GM19328 (cell line): ENCODE measurements around the gene SIRPG.
"Not testable (repeated sequence)": the region's sequence is repeated elsewhere in the genome, so short reads cannot be mapped to it uniquely, and the experiment has no call there.

ENCODE experiments used
- ATAC-seq: cut with Tn5 transposase; IDR thresholded peaks from one replicate; pipeline ENCODE4 v1.9.1; 2021; ENCODE audit warnings: mild to moderate bottlenecking, moderate library complexity; ENCODE audit not compliant: unreplicated experiment

SIRPG gene

DNA sequence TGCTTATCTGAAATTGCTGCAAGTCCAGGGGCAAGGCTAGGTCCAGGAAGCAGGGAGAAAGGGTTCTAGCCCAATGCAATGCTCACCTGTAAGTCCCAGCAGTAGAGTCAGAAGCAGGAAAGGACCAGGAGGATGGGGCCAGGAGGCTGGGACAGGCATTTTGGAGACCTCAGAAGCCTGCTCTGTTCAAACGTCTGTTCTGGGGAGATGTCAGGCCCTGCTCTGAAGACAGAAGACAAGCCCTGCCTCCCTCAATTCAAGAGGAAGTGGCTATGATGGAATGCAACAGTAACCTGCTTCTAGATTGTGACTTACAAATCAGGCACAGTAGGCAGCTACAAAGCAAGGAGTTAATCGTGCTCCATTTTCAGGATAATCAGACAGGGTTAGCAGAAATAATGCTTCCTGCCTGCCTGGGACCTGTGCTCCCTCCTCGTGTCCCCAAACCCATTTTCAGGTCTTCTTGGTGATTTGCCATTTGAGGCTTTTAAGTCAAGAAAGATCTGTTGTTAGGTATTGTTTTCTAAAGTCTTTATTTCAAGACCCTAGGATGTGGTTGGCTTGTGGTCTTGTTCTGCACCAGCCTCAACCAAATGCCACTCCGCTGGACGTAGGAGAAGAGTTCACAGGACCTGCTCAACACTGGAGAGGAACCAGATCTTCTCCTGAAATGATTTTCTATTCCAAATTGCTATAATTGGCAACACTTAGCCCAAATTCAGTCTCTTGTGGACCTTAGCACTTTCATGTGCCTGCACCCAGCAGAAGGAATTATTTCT, at the start of gene SIRPG:
Gene SIRPG (minus strand): TSS at position 224 of the 779 bp plus-strand sequence. CDS start 65 bp downstream, at position 159.
- no peak for ATAC-seq

DNA sequence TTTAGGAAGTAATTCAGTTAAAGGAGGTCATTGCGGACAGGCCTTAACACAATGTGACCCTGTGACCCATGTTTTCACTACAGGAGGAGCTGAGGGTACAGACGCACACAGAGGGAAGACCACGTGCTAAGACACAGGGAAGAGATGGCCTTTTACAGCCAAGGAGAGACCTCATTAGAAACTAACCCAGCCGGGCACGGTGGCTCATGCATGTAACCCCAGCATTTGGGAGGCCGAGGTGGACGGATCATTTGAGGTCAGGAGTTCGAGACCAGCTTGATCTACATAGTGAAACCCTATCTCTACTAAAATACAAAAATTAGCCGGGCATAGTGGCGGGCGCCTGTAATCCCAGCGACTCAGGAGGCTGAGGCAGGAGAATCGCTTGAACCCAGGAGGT, 49.3 kb upstream of the SIRPG start:
- not testable (repeated sequence) for ATAC-seq

GRCh38 chr20:1706079-1706478, 48.5 kb upstream of the SIRPG start:
- no peak for ATAC-seq

DNA sequence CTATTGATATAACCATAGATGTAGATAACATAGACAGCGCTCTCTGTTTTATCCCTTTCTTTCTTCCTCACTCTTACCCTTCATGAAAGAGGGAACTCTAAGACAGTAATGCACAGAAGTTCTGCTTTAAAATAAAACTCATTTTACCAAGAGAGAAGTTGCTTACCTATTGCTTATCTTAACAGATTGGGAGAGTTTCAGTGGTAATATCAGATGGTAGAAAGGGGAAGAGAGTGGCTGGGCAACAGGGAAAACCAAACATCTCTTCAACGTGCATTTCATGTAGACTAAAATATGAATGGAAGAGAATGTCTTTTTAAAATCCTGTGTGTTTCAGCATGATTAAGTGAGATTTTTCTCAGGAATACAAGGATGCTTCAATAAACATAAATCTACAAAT, 45.3 kb upstream of the SIRPG start:
- ATAC-seq, result no peak

GRCh38 chr20:1702328-1702727, 44.7 kb upstream of the SIRPG start:
- ATAC-seq, result no peak

- no peak for ATAC-seq
Measured at GRCh38 chr20:1700990-1701389, 43.4 kb upstream of the SIRPG start.

- ATAC-seq, result no peak
Measured at GRCh38 chr20:1697592-1697991, 40.0 kb upstream of the SIRPG start.

DNA sequence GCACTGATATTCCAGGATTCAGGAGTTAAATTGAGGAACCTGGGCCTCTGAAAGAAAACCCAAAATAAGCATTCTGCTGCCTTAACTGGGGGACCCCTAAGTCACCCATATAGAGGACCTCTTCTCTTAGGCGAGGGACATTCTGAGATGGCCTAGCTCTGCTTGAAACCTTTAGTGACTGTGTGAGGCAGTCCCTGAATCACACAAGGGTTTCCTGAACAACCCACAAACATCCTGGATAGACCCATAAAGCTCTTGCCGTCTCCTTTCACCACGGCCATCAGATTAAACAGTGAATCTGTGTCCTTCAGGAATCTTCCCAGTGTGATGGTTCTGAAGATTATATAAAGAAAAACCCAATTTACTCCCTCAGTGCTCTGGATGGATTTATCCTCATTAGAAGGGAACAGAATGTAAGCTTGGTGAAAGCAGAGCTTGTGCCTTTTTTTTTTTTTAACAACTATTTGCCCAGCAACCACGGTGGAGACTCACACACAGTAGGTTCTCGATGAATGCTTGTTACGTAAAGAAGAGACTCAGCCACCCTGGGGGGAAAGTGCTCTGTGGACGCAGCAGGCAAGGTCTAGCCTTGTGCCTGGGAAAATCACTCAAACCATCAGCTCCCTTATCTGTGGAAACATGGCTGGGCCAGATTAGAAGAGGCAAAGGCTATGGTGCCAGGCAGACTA, 39.1 kb upstream of the SIRPG start:
- ATAC-seq, result no peak

GRCh38 chr20:1694672-1695071, 37.1 kb upstream of the SIRPG start:
- no peak for ATAC-seq

DNA sequence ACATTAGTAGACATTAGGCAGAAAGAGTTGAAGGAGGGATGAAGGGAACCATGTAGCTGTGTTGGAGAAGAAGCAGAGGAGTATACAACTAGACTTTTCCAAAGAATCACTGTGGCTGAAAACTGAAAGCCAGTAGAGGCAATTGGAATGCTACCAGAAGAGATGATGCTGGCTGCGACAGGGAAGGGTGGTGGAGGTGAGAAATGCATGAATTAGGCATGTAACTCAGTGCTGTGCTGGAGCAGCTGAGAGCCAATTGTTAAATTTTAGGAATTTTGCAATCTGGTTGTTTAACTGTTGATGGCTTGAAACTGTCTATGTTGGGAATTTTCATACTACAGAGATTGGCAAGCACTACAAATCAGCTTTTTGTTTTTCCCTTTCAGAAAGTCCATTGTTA, 35.8 kb upstream of the SIRPG start:
- ATAC-seq, result no peak

DNA sequence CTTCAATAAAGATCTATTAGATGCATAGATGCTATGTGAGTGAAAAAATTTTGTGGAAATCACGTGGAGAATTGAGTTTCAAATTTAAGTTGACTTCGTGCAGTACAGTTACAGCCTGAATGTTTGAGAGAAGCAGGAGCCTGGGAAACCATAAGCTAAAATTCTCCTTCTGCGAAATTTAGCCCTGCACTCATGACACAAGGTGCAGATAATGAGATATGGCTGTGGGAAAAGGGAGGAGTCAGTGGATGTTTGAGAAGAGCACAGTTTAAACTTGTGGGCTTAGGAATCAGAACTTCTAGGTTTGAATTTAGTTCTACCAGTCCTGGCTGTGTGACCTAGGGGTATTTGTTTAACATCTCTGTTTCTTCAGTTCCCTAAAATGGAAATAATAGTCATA, 32.1 kb upstream of the SIRPG start:
- ATAC-seq, result no peak

DNA sequence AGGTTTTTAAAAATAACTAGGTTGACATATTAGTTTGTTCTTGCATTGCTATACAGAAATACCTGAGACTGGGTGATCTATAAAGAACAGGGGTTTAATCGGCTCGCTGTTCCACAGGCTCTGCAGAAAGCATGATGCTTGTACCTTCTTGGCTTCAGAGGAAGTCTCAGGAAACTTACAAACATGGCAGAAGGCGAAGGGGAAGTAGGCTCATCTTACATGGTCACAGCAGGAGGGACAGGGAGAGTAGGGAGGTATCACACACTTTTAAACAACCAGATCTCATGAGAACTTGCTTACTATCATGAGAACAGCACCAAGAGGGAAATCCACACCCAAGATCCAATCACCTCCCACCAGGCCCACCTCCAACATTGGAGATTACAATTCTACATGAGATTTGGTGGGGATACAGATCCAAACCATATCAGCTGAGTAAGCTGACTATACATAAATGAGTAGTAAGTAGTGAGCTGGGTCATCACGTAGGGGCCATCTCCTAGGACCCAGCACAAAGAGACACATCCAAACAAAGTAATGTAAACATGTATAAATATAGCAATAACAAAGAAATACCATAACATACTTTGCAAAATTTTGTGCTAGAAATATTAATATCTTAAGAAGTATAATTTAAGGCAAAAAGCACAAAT, 31.4 kb upstream of the SIRPG start:
- ATAC-seq, result no peak

DNA sequence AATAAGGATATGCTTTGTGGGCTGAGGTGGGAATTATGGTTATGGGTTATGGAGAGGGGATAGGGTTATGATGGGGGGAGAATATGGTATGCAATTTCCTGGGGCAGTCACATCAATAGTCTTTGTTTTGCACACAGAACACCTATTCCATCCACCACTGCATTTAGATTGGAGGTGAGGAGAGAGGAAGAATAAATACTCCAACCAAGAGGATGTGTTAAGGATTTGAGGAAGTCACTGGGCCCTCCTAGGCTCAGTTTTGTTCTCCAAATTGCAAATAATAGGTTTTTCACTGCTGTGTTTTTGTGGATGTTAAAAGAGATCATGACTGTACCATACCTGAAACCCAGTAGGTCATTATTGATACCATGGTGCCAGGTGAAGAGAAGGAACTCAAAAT, 29.5 kb upstream of the SIRPG start:
- ATAC-seq, result no peak

DNA sequence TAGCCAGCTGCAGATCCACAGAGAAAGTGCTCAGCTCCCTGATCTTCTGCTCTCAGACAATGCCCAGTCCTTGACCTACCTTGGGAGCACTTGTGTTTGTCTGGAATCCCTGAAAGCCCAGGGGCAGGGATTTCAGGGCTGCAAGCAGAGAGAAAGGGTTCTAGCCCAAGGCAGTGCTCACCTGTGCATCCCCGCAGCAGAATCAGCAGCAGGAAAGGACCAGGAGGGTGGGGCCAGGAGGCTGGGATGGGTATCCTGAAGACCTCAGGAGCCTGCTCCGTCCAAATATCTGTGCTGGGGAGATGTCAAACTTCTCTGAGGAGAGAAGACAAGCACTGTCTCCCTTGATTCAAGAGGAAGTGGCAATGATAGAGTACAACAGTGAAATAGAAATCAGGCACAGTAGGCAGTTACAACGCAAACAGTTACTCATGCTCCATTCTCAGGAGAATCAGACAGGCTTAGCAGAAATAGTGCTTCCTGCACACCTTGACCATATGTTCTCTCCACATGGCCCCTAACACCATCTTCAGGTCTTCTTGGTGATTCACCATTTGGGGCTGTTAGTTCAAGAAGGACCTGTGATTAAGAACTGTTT, 28.7 kb upstream of the SIRPG start:
- no peak for ATAC-seq

DNA sequence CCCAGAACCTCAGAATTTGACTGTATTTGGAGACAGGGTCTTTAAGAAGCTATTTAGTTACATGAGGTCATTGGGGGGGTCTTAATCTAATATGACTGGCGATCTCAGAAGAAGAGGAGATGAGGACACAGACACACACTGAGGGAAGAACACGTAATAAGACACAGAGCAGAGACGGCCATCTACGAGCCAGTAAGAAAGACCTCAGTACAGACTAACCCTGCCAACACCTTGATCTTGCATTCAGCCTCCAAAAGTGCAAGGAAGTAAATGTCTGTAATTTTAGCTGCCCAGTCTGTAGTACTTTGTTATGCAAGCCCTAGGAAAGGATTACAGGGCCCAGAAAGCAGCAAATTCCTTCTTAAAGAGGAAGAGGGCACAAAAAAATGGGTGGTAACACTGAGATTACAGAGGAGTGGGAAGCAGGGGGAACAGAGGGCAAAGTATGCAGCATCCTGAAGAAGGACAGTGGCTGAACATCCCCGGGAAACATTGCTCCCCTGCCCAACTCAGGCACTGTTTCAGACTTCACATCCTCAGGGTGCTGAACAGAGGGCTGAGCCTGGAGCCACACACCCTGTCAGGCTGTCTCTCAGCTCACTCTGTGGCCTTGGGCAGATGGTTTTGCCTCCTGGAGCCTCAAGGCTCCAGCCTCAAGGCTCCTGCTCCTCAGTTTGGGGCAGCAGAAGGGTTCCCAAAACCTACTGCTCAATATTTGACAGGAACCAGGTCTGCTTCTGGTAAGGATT, 27.9 kb upstream of the SIRPG start:
- ATAC-seq, result no peak

GRCh38 chr20:1684872-1685271, 27.3 kb upstream of the SIRPG start:
- ATAC-seq, result no peak

DNA sequence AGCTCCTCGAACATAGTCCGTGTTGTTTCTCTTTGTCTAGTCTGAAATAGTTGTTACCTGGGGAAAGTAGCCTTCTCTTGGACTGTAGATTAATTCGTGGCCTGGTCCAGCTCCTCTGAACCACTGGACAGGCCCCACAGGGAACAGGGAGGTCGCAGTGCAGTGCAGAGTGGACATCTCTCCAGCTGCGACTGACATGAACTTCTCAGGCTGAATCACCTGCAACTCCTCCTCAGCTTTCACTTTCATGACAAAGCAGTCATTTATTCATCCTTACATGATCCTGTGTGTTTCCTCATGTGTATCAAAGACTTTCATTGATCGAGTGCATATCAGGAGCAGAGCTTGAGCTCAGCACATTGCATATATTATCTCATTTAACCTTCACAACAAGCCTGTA, 19.1 kb upstream of the SIRPG start:
- no peak for ATAC-seq

- no peak for ATAC-seq
Measured at GRCh38 chr20:1674990-1675780, 17.6 kb upstream of the SIRPG start.

- ATAC-seq, result no peak
Measured at GRCh38 chr20:1674361-1674760, 16.8 kb upstream of the SIRPG start.

- no peak for ATAC-seq
Measured at GRCh38 chr20:1673424-1673823, 15.8 kb upstream of the SIRPG start.
